Measurements from ENCODE around the gene FARS2.

DNA sequence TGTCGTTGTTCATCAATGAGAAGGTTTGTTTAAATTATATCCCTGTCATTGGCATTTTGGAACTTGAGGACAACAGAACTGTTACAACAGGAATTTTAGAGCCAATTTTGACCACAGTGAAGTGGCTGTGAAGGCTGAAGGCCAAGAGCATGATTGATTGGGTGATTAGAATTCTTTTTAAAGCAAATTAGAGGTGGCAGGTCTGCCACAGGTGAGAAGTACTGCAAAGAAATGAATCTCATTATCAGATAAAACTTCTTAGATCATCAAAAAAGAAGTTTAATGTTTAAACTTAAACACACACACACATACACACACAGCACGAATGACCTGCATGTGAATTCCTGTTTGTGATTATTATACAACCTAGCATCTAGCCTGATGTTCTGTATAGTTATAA, 32.4 kb downstream of the FARS2 start:
- TF ChIP-seq, protein P1, sequence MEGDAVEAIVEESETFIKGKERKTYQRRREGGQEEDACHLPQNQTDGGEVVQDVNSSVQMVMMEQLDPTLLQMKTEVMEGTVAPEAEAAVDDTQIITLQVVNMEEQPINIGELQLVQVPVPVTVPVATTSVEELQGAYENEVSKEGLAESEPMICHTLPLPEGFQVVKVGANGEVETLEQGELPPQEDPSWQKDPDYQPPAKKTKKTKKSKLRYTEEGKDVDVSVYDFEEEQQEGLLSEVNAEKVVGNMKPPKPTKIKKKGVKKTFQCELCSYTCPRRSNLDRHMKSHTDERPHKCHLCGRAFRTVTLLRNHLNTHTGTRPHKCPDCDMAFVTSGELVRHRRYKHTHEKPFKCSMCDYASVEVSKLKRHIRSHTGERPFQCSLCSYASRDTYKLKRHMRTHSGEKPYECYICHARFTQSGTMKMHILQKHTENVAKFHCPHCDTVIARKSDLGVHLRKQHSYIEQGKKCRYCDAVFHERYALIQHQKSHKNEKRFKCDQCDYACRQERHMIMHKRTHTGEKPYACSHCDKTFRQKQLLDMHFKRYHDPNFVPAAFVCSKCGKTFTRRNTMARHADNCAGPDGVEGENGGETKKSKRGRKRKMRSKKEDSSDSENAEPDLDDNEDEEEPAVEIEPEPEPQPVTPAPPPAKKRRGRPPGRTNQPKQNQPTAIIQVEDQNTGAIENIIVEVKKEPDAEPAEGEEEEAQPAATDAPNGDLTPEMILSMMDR (IDR thresholded peaks at IDR 0.05): no peak
- TF ChIP-seq POLR2A (IDR thresholded peaks at IDR 0.05) (no peak), EP300 (IDR thresholded peaks at IDR 0.05) (no peak)
